Endodermal cell (in vitro differentiated cells): ENCODE results near the gene THSD7B. TPM values are rescaled to one million over a fixed set of nuclear protein-coding genes. Genes with fewer than 3 reads are reported as not detected.

ENCODE experiments used
- DNase-seq: peaks from one replicate; pipeline ENCODE4 v3.0.0-alpha.2; 2017
- H3K27ac ChIP-seq: 2 replicates; pipeline ENCODE4 v1.5.1; 2013; ENCODE audit warnings: mild to moderate bottlenecking, low read depth, low read length, moderate library complexity
- H3K27me3 ChIP-seq: 2 replicates; pipeline ENCODE4 v1.6.1; 2013; ENCODE audit warnings: mild to moderate bottlenecking, low read length, moderate library complexity; ENCODE audit not compliant: insufficient read depth, control insufficient read depth, poor library complexity, severe bottlenecking
- H3K36me3 ChIP-seq: 2 replicates; pipeline ENCODE4 v1.7.0; 2013; ENCODE audit warnings: mild to moderate bottlenecking, low read length, moderate library complexity; ENCODE audit not compliant: control insufficient read depth, insufficient read depth
- H3K4me1 ChIP-seq: one replicate; pipeline ENCODE4 v1.7.0; 2013; ENCODE audit warnings: low read length; ENCODE audit not compliant: control insufficient read depth, insufficient read depth
- H3K4me3 ChIP-seq: 2 replicates; pipeline ENCODE4 v1.5.1; 2013; ENCODE audit warnings: mild to moderate bottlenecking, low read length, moderate library complexity
- H3K9ac ChIP-seq: 2 replicates; pipeline ENCODE4 v1.6.1; 2013; ENCODE audit warnings: mild to moderate bottlenecking, low read length, moderate library complexity; ENCODE audit not compliant: poor library complexity, severe bottlenecking; ENCODE audit errors: extremely low read depth
- H3K9me3 ChIP-seq: 2 replicates; pipeline ENCODE4 v1.6.1; 2013; ENCODE audit warnings: mild to moderate bottlenecking, low read length, moderate library complexity; ENCODE audit not compliant: control insufficient read depth
- H3K27ac Mint-ChIP-seq: 2 replicates; pipeline ENCODE4 v1.8.0; 2020; ENCODE audit warnings: mixed read lengths
- H3K27me3 Mint-ChIP-seq: 2 replicates; pipeline ENCODE4 v1.8.0; 2021; ENCODE audit warnings: mild to moderate bottlenecking, mixed read lengths; ENCODE audit not compliant: insufficient read depth
- H3K36me3 Mint-ChIP-seq: 2 replicates; pipeline ENCODE4 v1.8.0; 2020; ENCODE audit warnings: low read depth, mixed read lengths
- H3K4me1 Mint-ChIP-seq: 2 replicates; pipeline ENCODE4 v1.8.0; 2020; ENCODE audit warnings: mixed read lengths
- H3K4me3 Mint-ChIP-seq: 2 replicates; pipeline ENCODE4 v1.8.0; 2020; ENCODE audit warnings: mild to moderate bottlenecking, moderate library complexity, mixed read lengths
- H3K9me3 Mint-ChIP-seq: 2 replicates; pipeline ENCODE4 v1.8.0; 2020; ENCODE audit warnings: mild to moderate bottlenecking, mixed read lengths
- CTCF ChIP-seq: fragments of 200-600 bp; sonication (generic); conservative IDR thresholded peaks from 2 replicates; pipeline ENCODE4 v1.5.0; 2021; ENCODE audit warnings: antibody characterized with exemption, mild to moderate bottlenecking
- whole genome bisulfite sequencing, 2 experiments: methylation state at CpG; one replicate each; pipeline versions ENCODE4 v1.1.5 to v1.1.7; 2013; ENCODE audit warnings: missing lambda C conversion rate in 2 of 2, mixed read lengths in 1 of 2; ENCODE audit not compliant: insufficient coverage in 1 of 2, insufficient read length in 1 of 2; 5-methylcytosine and 5-hydroxymethylcytosine counted together
- total RNA-seq, 2 donors: library from RNA; stranded (reverse); fragmentation: NEBNext Ultra II Directional in 1 of 2; extraction: Animal tissue kit (Norgen Biotek cat#: 25700) in 1 of 2; gene quantifications; 2 replicates in 1 of 2; 3 replicates in 1 of 2; pipeline ENCODE4 v1.2.1, GENCODE V29; 2021

The THSD7B gene
- total RNA-seq, 2 donors from 2014 or later = 1.8 to 2.6 TPM

GRCh38 chr2:137291836-137292570, 526.7 kb downstream of the THSD7B start:
- H3K27me3 ChIP-seq = no peaks in the 10 kb centered on the region
- no peaks in the 10 kb centered on the region for H3K4me1 ChIP-seq
- no peaks in the 10 kb centered on the region for H3K36me3 ChIP-seq
- no peak for DNase-seq
- Mint-ChIP-seq H3K4me1 (no peaks in the 10 kb centered on the region), H3K36me3 (no peaks in the 10 kb centered on the region), H3K4me3 (no peak overlapping the region), H3K9me3 (no peaks in the 10 kb centered on the region), H3K27ac (no peak overlapping the region), H3K27me3 (no peaks in the 10 kb centered on the region)
- H3K4me3 ChIP-seq = no peak overlapping the region
- no peaks in the 10 kb centered on the region for H3K9me3 ChIP-seq
- no peak overlapping the region for H3K27ac ChIP-seq
- H3K9ac ChIP-seq = no peak overlapping the region
- TF ChIP-seq CTCF = no peak

- H3K4me1 Mint-ChIP-seq = no peaks in the 10 kb centered on the region
- no peaks in the 10 kb centered on the region for H3K4me1 ChIP-seq
- no peaks in the 10 kb centered on the region for H3K36me3 ChIP-seq
- H3K9me3 ChIP-seq = peaks cover 9% of the 10 kb centered on the region
- DNase-seq = no peak
- no peaks in the 10 kb centered on the region for H3K27me3 ChIP-seq
- H3K27ac Mint-ChIP-seq = no peak overlapping the region
- peaks cover 18% of the 10 kb centered on the region for H3K9me3 Mint-ChIP-seq
- no peak overlapping the region for H3K4me3 ChIP-seq
- no peak for TF ChIP-seq CTCF
- H3K27ac ChIP-seq = no peak overlapping the region
- H3K4me3 Mint-ChIP-seq = no peak overlapping the region
- H3K9ac ChIP-seq = no peak overlapping the region
- no peaks in the 10 kb centered on the region for H3K27me3 Mint-ChIP-seq
- H3K36me3 Mint-ChIP-seq = no peaks in the 10 kb centered on the region
- WGBS, 2 experiments = 86 to 89% methylated on average over 2 to 3 of the region's 3 CpGs
Measured at GRCh38 chr2:137298377-137298776, 533.0 kb downstream of the THSD7B start.

GRCh38 chr2:137300987-137301386, 535.6 kb downstream of the THSD7B start:
- no peaks in the 10 kb centered on the region for H3K27me3 ChIP-seq
- Mint-ChIP-seq H3K9me3 (peaks cover 18% of the 10 kb centered on the region), H3K27ac (no peak overlapping the region), H3K36me3 (no peaks in the 10 kb centered on the region), H3K27me3 (no peaks in the 10 kb centered on the region), H3K4me1 (no peaks in the 10 kb centered on the region), H3K4me3 (no peak overlapping the region)
- 92 to 94% methylated on average over 2 of the region's 2 CpGs for WGBS, 2 experiments
- no peak overlapping the region for H3K9ac ChIP-seq
- H3K36me3 ChIP-seq = no peaks in the 10 kb centered on the region
- TF ChIP-seq CTCF = no peak
- H3K4me3 ChIP-seq = no peak overlapping the region
- no peak overlapping the region for H3K27ac ChIP-seq
- H3K9me3 ChIP-seq = peaks cover 9% of the 10 kb centered on the region
- no peaks in the 10 kb centered on the region for H3K4me1 ChIP-seq
- no peak for DNase-seq
